Measurements from ENCODE around the gene GTF2A2. TPM values are rescaled to one million over a fixed set of nuclear protein-coding genes. Genes with fewer than 3 reads are reported as not detected.
A peak's percentile ranks its signal among the peaks of the same experiment; 100 is the strongest.

Gene GTF2A2
- total and polyA plus RNA-seq, 10 of the 15 experiments (the other 5 are each of a cell fraction or from before 2014, with no cell fraction given), result 89.2 to 565 (median 137) TPM

GRCh38 chr15:59662260-59662659, 4.9 kb upstream of the GTF2A2 start:
- no peak overlapping the region for H3K9ac ChIP-seq (ENCODE audit: control insufficient read depth, insufficient read depth, low read length)
- ATAC-seq (no peak), DNase-seq (ENCODE audit: low read depth, low spot score) (no peak), FAIRE-seq (peak; percentile 44)
- WGBS (ENCODE audit: insufficient coverage, insufficient replicate concordance, low lambda C conversion rate, missing lambda C conversion rate), result 94% methylated on average over 1 of the region's 1 CpG
- no peaks in the 10 kb centered on the region for H3K9me3 ChIP-seq (replicated peaks; ENCODE audit: control insufficient read depth, insufficient read depth, low read length)
- SMC1A ChIA-PET (ENCODE audit: uncharacterized antibody, unreplicated experiment), result no interaction called here
- no TSS peak for BruUV-seq (replicated peaks)
- H3K4me2 ChIP-seq (ENCODE audit: control insufficient read depth, insufficient read depth), result no peak overlapping the region
- H3K27me3 ChIP-seq (replicated peaks in 1 of 2; ENCODE audit: control insufficient read depth in 2 of 2, insufficient read depth in 2 of 2, low read length in 1 of 2), result no peaks in the 10 kb centered on the region
- in situ Hi-C loops (cut with MboI), result no loop called here
- CTCF ChIA-PET, result interaction anchor here (1.9 kb wide), 1 partner anchor 129 kb away, joined by 5 read pairs; no protein-coding TSS in a partner anchor
- peaks cover 0 to 15% of the 10 kb centered on the region in 2 experiments; a peak in 3 of 4 replicates for H3K36me3 ChIP-seq (ENCODE audit: control insufficient read depth in 2 of 2, insufficient read depth in 2 of 2, low read length in 1 of 2)
- no peak overlapping the region for H3K4me3 ChIP-seq
- peaks cover 3% of the 10 kb centered on the region for H3K79me2 ChIP-seq (ENCODE audit: control insufficient read depth, insufficient read depth, low read length)
- no peak overlapping the region for H3K27ac ChIP-seq (ENCODE audit: control insufficient read depth, insufficient read depth)
- intact Hi-C loops (cut with micrococcal nuclease; ENCODE audit: unreplicated experiment), result no loop called here
- H4K20me1 ChIP-seq (ENCODE audit: control insufficient read depth, insufficient read depth), result no peaks in the 10 kb centered on the region
- POLR2A ChIA-PET, result no interaction called here
- no peak overlapping the region for H2AFZ ChIP-seq (ENCODE audit: control insufficient read depth, low read depth, low read length)
- RAD21 ChIA-PET (ENCODE audit: unreplicated experiment), result no interaction called here
- no peaks in the 10 kb centered on the region for H3K4me1 ChIP-seq (ENCODE audit: control insufficient read depth, insufficient read depth, low read length)
- TF ChIP-seq GABPA (IDR thresholded peaks at IDR 0.05; ENCODE audit: low read depth) (no peak), CEBPB (IDR thresholded peaks at IDR 0.05; ENCODE audit: borderline replicate concordance in 1 of 2, low read depth in 2 of 2, low read length in 2 of 2) (no peak), ATF3 (IDR thresholded peaks at IDR 0.05; ENCODE audit: borderline replicate concordance, extremely low read depth, low read depth, low read length) (no peak), CBX5 (IDR thresholded peaks at IDR 0.05; ENCODE audit: low read depth) (no peak), IRF5 (IDR thresholded peaks at IDR 0.05; ENCODE audit: borderline replicate concordance) (no peak), TAF1 (IDR thresholded peaks at IDR 0.05; ENCODE audit: borderline replicate concordance, low read depth, low read length) (no peak), IKZF2 (IDR thresholded peaks at IDR 0.05) (no peak), GATAD2B (conservative IDR thresholded peaks at IDR 0.05; ENCODE audit: low read depth) (no peak), RFX5 (IDR thresholded peaks at IDR 0.05; ENCODE audit: low read depth, low read length) (no peak), POLR2A (IDR thresholded peaks at IDR 0.05; ENCODE audit: low read depth, low read length) (no peak), NR2C2 (IDR thresholded peaks at IDR 0.05; ENCODE audit: borderline replicate concordance, control insufficient read depth, insufficient read length, low read depth) (no peak), IRF3 (IDR thresholded peaks at IDR 0.05) (no peak), PKNOX1 (IDR thresholded peaks at IDR 0.05) (no peak), PRDM15 (CRISPR knock-in tag; IDR thresholded peaks at IDR 0.05) (no peak), NRF1 (conservative IDR thresholded peaks at IDR 0.05; ENCODE audit: low read depth, low read length) (no peak), RAD21 (IDR thresholded peaks at IDR 0.05; ENCODE audit: insufficient read depth, low read depth, low read length) (no peak)
